Smooth muscle cell (in vitro differentiated cells): ENCODE results near the gene APMAP. TPM values are rescaled to one million over a fixed set of nuclear protein-coding genes. Genes with fewer than 3 reads are reported as not detected.

Experiments
- DNase-seq: peaks from one replicate; lab custom pipeline; 2025; ENCODE audit not compliant: unreplicated experiment; lab: John Stamatoyannopoulos, UW
- H2AFZ ChIP-seq: fragments of 200-600 bp; sonication (generic); 2 replicates; pipeline ENCODE4 v1.6.0; 2016; ENCODE audit warnings: antibody characterized with exemption, low read depth, mild to moderate bottlenecking
- H3F3A ChIP-seq: fragments of 200-600 bp; sonication (generic); 2 replicates; pipeline ENCODE4 v1.6.0; 2017; ENCODE audit warnings: antibody characterized with exemption, low read depth
- H3K27ac ChIP-seq: fragments of 200-600 bp; sonication (generic); 2 replicates; pipeline ENCODE4 v1.5.1; 2016; ENCODE audit warnings: low read depth, mild to moderate bottlenecking
- H3K27me3 ChIP-seq: fragments of 200-600 bp; sonication (generic); 2 replicates; pipeline ENCODE4 v1.6.1; 2016; ENCODE audit warnings: low read depth, mild to moderate bottlenecking
- H3K36me3 ChIP-seq: fragments of 200-600 bp; sonication (generic); 2 replicates; pipeline ENCODE4 v1.5.1; 2016; ENCODE audit warnings: low read depth
- H3K4me1 ChIP-seq: fragments of 200-600 bp; sonication (generic); 2 replicates; pipeline ENCODE4 v1.5.1; 2016; ENCODE audit warnings: low read depth
- H3K4me2 ChIP-seq: fragments of 200-600 bp; sonication (generic); 2 replicates; pipeline ENCODE4 v1.6.0; 2016; ENCODE audit warnings: mild to moderate bottlenecking
- H3K4me3 ChIP-seq: fragments of 200-600 bp; sonication (generic); 2 replicates; pipeline ENCODE4 v1.5.1; 2016; ENCODE audit warnings: mild to moderate bottlenecking
- H3K79me2 ChIP-seq: fragments of 200-600 bp; sonication (generic); 2 replicates; pipeline ENCODE4 v1.6.0; 2016; ENCODE audit warnings: low read depth, mild to moderate bottlenecking
- H3K9ac ChIP-seq: fragments of 200-600 bp; sonication (generic); 2 replicates; pipeline ENCODE4 v1.6.0; 2016; ENCODE audit warnings: low read depth
- H3K9me3 ChIP-seq: fragments of 200-600 bp; sonication (generic); replicated peaks from 2 replicates; pipeline ENCODE4 v1.5.1; 2016; ENCODE audit warnings: low read depth
- H4K20me1 ChIP-seq: fragments of 200-600 bp; sonication (generic); 2 replicates; pipeline ENCODE4 v1.6.0; 2016; ENCODE audit warnings: low read depth
- CTCF ChIP-seq: fragments of 200-600 bp; sonication (generic); IDR thresholded peaks from 2 replicates; pipeline ENCODE4 v1.5.1; 2017; ENCODE audit warnings: borderline replicate concordance, mild to moderate bottlenecking, antibody characterized with exemption; ENCODE audit not compliant: insufficient read depth, poor library complexity, severe bottlenecking
- WGBS: methylation state at CpG from one replicate; pipeline ENCODE4 v1.1.7; 2016; ENCODE audit warnings: low lambda C conversion rate; 5-methylcytosine and 5-hydroxymethylcytosine counted together
- polyA plus RNA-seq: library from polyadenylated mRNA; unstranded; fragments of >200 nt; fragmentation: Nextera tagmentation; extraction: Ambion mirVana; gene quantifications from 2 replicates; pipeline ENCODE4 v1.2.1, GENCODE V29; 2016
- small RNA-seq: library from RNA; depleted of rRNA; stranded (forward); fragments of <200 nt; gene quantifications from one replicate; pipeline ENCODE3, GENCODE V24; 2014
- total RNA-seq: library from RNA; depleted of rRNA; stranded (reverse); fragments of >200 nt; gene quantifications from 2 replicates; pipeline ENCODE4 v1.2.3, GENCODE V29; 2014

The APMAP gene
- total and polyA plus RNA-seq, 2 experiments from 2014 or later: 54.4 to 86.9 TPM

- Histone ChIP-seq H3K36me3 (no peaks in the 10 kb centered on the region), H3F3A (no peaks in the 10 kb centered on the region), H3K79me2 (no peaks in the 10 kb centered on the region), H2AFZ (no peak overlapping the region), H3K9ac (no peak overlapping the region), H3K4me3 (no peak overlapping the region), H3K27ac (no peak overlapping the region), H3K9me3 (no peaks in the 10 kb centered on the region), H3K4me1 (peaks cover 4% of the 10 kb centered on the region), H3K4me2 (no peak overlapping the region), H3K27me3 (no peaks in the 10 kb centered on the region), H4K20me1 (no peaks in the 10 kb centered on the region)
- whole genome bisulfite sequencing: 94% methylated on average over 9 of the region's 9 CpGs
- TF ChIP-seq CTCF: no peak
- DNase-seq: no peak
These were observed 79.4 kb downstream of the APMAP start for GRCh38 chr20:24913076-24913628.

Small RNA genes within 50 kb of the gene (small RNA-seq; reads per million reads assigned to genes)
- not detected for gene RNU6-1257P

Other genes with a start within 250 kb of the APMAP start
- not detected in 2 replicates for gene CST7, start 43.5 kb downstream of the APMAP start, total RNA-seq
- 1.8 TPM in 1 of 2 replicates, not detected in the other for gene CST7, start 43.5 kb downstream of the APMAP start, polyA plus RNA-seq
- gene ACSS1, start 65.4 kb upstream of the APMAP start, total RNA-seq: 0.45 and 2.8 TPM in 2 replicates
- 1.9 and 2.4 TPM in 2 replicates for gene ACSS1, start 65.4 kb upstream of the APMAP start, polyA plus RNA-seq
- not detected in 2 replicates for gene VSX1, start 89.4 kb upstream of the APMAP start, total RNA-seq
- gene VSX1, start 89.4 kb upstream of the APMAP start, polyA plus RNA-seq: not detected in 2 replicates
- gene ENTPD6, start 203.0 kb upstream of the APMAP start, total RNA-seq: 12.6 and 30.1 TPM in 2 replicates
- gene ENTPD6, start 203.0 kb upstream of the APMAP start, polyA plus RNA-seq: 19.9 and 34.0 TPM in 2 replicates